GM12864 (cell line): ENCODE results near the gene CORIN.

ENCODE experiments used
- DNase-seq: peaks from one replicate; pipeline ENCODE4 v3.0.0-alpha.2; 2011; ENCODE audit warnings: low read depth
- H3K4me3 ChIP-seq: 2 replicates; pipeline ENCODE4 v1.5.1; 2011; ENCODE audit warnings: mild to moderate bottlenecking, low read depth, low read length, control low read depth
- TF ChIP-seq, protein P1 (sequence below): IDR thresholded peaks from 2 replicates; pipeline ENCODE4 v1.5.1; 2011; ENCODE audit warnings: low read depth, mild to moderate bottlenecking, moderate library complexity, low read length, control low read depth, inconsistent platforms; ENCODE audit errors: missing control alignments

Gene CORIN

DNA sequence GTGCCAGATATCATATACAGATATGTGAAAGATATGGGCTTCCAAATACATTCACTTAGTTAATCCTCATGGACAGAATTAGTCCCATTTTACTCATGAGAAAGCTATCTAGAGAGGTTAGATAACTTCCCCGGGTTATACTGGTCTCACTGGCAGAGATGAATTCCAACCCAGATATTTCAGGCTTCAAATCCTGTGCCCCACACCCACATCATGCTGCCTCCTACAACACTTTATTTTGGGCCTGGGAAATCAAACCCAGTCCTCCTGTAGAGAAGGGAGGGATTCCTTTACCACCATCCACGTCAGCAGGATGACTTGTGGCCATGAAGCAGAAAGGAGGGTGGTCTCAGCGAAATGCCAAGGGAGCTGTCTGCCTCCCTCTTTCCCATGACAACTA is 239.0 kb downstream of the CORIN start:
- TF ChIP-seq, protein P1, sequence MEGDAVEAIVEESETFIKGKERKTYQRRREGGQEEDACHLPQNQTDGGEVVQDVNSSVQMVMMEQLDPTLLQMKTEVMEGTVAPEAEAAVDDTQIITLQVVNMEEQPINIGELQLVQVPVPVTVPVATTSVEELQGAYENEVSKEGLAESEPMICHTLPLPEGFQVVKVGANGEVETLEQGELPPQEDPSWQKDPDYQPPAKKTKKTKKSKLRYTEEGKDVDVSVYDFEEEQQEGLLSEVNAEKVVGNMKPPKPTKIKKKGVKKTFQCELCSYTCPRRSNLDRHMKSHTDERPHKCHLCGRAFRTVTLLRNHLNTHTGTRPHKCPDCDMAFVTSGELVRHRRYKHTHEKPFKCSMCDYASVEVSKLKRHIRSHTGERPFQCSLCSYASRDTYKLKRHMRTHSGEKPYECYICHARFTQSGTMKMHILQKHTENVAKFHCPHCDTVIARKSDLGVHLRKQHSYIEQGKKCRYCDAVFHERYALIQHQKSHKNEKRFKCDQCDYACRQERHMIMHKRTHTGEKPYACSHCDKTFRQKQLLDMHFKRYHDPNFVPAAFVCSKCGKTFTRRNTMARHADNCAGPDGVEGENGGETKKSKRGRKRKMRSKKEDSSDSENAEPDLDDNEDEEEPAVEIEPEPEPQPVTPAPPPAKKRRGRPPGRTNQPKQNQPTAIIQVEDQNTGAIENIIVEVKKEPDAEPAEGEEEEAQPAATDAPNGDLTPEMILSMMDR, result no peak
- DNase-seq, result no peak
- H3K4me3 ChIP-seq, result no peak overlapping the region

DNA sequence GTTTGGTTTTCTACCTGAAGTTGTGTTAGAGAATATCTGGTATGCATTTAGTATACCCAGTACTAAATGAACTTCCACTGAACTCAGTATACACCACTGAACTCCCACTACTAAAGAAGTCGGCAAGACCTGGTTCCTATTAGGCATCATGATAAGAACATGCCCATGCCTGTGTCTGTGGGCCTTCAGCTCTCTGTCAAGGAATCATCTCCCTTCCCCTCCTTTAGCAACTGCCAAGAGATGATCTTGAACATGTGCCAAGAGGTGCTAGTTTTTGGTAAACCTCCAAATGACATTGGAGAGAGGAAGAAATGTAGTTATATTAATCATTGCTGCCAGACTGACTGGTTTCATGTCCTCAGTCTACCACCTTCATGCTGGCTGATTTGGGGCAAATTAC is 239.5 kb downstream of the CORIN start:
- no peak overlapping the region for H3K4me3 ChIP-seq
- TF ChIP-seq, protein P1, result no peak
- DNase-seq, result no peak

DNA sequence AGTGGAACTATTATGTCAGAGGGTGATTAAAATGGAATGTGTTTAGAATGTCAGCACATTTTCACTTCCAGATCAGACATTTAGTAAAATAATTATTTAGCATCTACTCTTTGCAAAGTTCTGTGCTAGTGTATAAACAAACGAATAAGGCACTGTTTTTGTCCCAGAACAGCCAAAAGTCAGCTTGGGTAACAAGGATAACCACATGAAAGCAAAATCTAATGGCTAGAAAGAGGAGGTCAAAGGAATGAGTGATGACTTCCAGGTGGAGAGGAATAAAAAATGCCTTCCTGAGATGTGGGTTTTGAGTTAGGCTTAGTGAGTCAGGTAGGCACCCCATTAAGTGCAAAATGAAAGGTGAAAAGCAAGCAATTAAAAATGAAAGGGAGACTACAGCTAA is 240.2 kb downstream of the CORIN start:
- DNase-seq, result no peak
- H3K4me3 ChIP-seq, result no peak overlapping the region
- TF ChIP-seq, protein P1, result no peak

DNA sequence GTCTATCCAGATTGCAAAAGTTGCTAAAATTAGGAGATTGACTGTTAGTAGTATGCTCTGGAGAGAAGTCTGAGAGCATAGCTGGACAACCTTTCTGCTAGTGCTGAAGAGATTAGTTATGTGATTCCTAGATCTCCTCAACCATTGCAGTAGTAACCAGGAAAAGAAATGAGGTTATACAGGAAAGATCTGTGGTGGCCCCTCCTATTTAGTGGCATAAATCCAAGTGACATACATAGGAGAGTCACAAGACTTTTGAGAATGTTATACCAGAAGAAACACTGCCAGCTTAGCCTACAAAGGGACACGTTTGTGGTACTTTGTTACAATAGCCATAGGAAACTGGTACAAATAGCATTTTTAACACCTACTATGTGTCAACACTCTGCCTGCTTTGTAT is 247.5 kb downstream of the CORIN start:
- no peak for DNase-seq
- TF ChIP-seq, protein P1, result no peak
- H3K4me3 ChIP-seq, result no peak overlapping the region

DNA sequence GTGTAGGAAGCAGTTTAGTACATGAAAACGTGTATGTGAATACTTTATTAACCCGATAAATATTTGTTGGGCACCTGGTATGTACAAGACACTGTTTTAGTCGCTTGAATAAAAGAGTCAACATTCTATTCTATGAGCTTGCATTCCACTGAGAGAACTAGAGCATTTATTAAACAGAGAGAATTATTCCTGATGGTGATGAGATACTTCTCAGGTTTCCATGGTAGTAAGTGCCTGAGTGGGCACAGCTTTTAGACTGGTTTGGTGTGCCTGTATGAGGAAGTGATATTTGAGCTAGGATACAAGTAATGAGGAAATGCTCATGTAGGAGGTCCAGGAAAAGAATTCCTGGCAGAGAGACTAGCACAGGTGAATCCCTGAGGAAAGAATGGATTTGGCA is 258.6 kb downstream of the CORIN start:
- DNase-seq, result no peak
- H3K4me3 ChIP-seq, result no peak overlapping the region
- TF ChIP-seq, protein P1, result no peak

DNA sequence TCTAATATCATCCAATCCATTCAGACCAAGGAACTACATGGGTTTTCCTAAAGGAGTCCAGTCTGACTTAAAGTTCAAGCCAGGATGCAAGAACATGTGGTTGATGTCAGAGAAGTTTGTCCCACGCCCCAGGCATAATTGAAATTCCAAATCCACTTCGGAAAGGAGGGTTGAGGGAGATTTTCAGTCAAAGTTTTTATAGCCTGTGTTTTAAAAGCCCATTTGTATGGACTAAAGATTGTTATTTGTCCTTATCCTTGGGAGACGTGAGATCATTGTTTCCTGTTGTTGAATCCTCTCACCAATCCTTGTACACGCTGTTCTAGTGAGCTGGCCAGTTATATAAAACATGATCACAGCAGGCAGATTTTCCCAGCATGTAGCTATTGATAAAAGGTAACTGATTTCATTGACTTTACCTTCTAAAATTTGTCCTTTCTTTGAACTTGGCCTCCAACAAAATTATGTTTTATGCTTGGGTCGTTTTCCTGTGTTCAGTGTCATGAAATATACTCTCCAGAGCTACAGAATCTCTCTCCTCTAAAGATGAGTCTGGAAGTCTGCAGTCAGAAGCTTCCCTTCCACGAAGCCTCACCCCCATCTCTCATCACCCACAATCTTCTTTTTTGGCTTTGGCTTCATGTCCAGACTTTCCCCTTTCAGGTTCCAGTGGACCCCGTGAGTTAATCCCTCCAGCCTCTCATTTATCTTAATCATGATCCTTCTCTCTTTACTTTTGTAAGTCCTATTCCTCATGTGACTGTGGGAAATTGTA is 259.9 kb downstream of the CORIN start:
- H3K4me3 ChIP-seq, result no peak overlapping the region

More for the DNA sequence above, 259.9 kb downstream of the CORIN start:
- TF ChIP-seq, protein P1, result no peak
- DNase-seq, result no peak
